ENCODE measurements around the gene RIMS3. TPM values are rescaled to one million over a fixed set of nuclear protein-coding genes. Genes with fewer than 3 reads are reported as not detected.

RIMS3 gene
- total RNA-seq, 4 donors from 2014 or later = 2.5 to 6.6 (median 5.4) TPM

- Histone ChIP-seq H3K27ac (no peak overlapping the region), H3K36me3 (no peaks in the 10 kb centered on the region), H3K9me3 (no peaks in the 10 kb centered on the region), H3K4me3 (no peak overlapping the region), H3K27me3 (no peaks in the 10 kb centered on the region), H3K4me1 (peaks cover 0 to 26% (median 7%) of the 10 kb centered on the region in 4 donors)
- TF ChIP-seq CTCF (IDR thresholded peaks at IDR 0.05) = no peak
- no peak for TF ChIP-seq POLR2A (IDR thresholded peaks at IDR 0.05)
- no peak for DNase-seq
Measured at GRCh38 chr1:40664167-40664537, 1.3 kb downstream of the RIMS3 start.

- Histone ChIP-seq H3K27ac (peak overlapping the region in 1 of 4 donors; percentile 31), H3K4me3 (no peak overlapping the region), H3K4me1 (peaks cover 0 to 21% (median 7%) of the 10 kb centered on the region in 4 donors), H3K36me3 (no peaks in the 10 kb centered on the region), H3K9me3 (no peaks in the 10 kb centered on the region), H3K27me3 (no peaks in the 10 kb centered on the region)
- no peak for TF ChIP-seq CTCF (IDR thresholded peaks at IDR 0.05)
- no peak for DNase-seq
Measured at GRCh38 chr1:40663324-40664166, 1.9 kb downstream of the RIMS3 start.

GRCh38 chr1:40662864-40663263, 2.6 kb downstream of the RIMS3 start:
- no peak for DNase-seq
- no peak for TF ChIP-seq POLR2A (IDR thresholded peaks at IDR 0.05)
- no peak for TF ChIP-seq CTCF (IDR thresholded peaks at IDR 0.05)
- H3K27ac ChIP-seq = no peak overlapping the region
- no peak overlapping the region for H3K4me3 ChIP-seq
- H3K4me1 ChIP-seq = peaks cover 0 to 20% (median 7%) of the 10 kb centered on the region in 4 donors
- H3K9me3 ChIP-seq = no peaks in the 10 kb centered on the region
- no peaks in the 10 kb centered on the region for H3K36me3 ChIP-seq
- H3K27me3 ChIP-seq = no peaks in the 10 kb centered on the region

GRCh38 chr1:40662151-40662550, 3.3 kb downstream of the RIMS3 start:
- no peaks in the 10 kb centered on the region for H3K9me3 ChIP-seq
- no peaks in the 10 kb centered on the region for H3K36me3 ChIP-seq
- no peak for DNase-seq
- H3K27me3 ChIP-seq = no peaks in the 10 kb centered on the region
- H3K4me1 ChIP-seq = peaks cover 0 to 20% (median 7%) of the 10 kb centered on the region in 4 donors
- no peak overlapping the region for H3K4me3 ChIP-seq
- no peak overlapping the region for H3K27ac ChIP-seq
- TF ChIP-seq CTCF (IDR thresholded peaks at IDR 0.05) = no peak

- no peak for DNase-seq
- TF ChIP-seq CTCF (IDR thresholded peaks at IDR 0.05) (no peak), POLR2A (IDR thresholded peaks at IDR 0.05) (no peak)
Measured at GRCh38 chr1:40661678-40662077, 3.8 kb downstream of the RIMS3 start.

More at GRCh38 chr1:40661678-40662077, 3.8 kb downstream of the RIMS3 start:
- Histone ChIP-seq H3K36me3 (no peaks in the 10 kb centered on the region), H3K4me3 (no peak overlapping the region), H3K9me3 (no peaks in the 10 kb centered on the region), H3K27me3 (no peaks in the 10 kb centered on the region), H3K27ac (no peak overlapping the region), H3K4me1 (peaks cover 0 to 20% (median 7%) of the 10 kb centered on the region in 4 donors)

All from Peyer's patch (tissue), 4 donors.